ENCODE measurements around the gene KDM2A.

GRCh38 chr11:67255864-67256263 is 136.8 kb downstream of the KDM2A start:
- TF ChIP-seq CTCF (IDR thresholded peaks at IDR 0.05) (no peak), POLR2A (IDR thresholded peaks at IDR 0.05) (no peak)
